ENCODE measurements around the gene UNC5CL. TPM values are rescaled to one million over a fixed set of nuclear protein-coding genes. Genes with fewer than 3 reads are reported as not detected.

UNC5CL gene
- total and polyA plus RNA-seq, 2 of the 4 experiments (the other 2 are of a cell fraction) = not detected

- H3K56ac ChIP-seq (ENCODE audit: extremely low read depth, insufficient read depth, low read length) = no peak overlapping the region
- no peak overlapping the region for H2AK5ac ChIP-seq (ENCODE audit: low read depth, low read length)
- ChIA-PET CTCF (no interaction called here), POLR2A (ENCODE audit: unreplicated experiment) (no interaction called here)
- H3K23ac ChIP-seq (ENCODE audit: low read depth, low read length) = no peak overlapping the region
- no peak overlapping the region for H3K4me3 ChIP-seq (ENCODE audit: insufficient read depth, low read depth, low read length)
- dilution Hi-C loops (cut with HindIII; ENCODE audit: low sequenced_read_pairs, unreplicated experiment) (no loop called here), in situ Hi-C loops (cut with MboI; ENCODE audit: low sequenced_read_pairs) (no loop called here), intact Hi-C loops (cut with micrococcal nuclease) (no loop called here)
- no peaks in the 10 kb centered on the region for H3K9me1 ChIP-seq (ENCODE audit: insufficient read depth, low read length)
- WGBS, 2 experiments (ENCODE audit: extremely low coverage in 2 of 2, insufficient read length in 1 of 2) = no CpG with 5 or more reads among the region's 2 CpGs
- DNase-seq (peak; percentile 14), ATAC-seq (ENCODE audit: low read depth) (no peak)
- no peak overlapping the region for H2BK120ac ChIP-seq (ENCODE audit: low read depth, low read length)
- H3K27me3 ChIP-seq (ENCODE audit: control insufficient read depth, insufficient read depth, low read length) = peaks cover 8% of the 10 kb centered on the region
- no peak overlapping the region for H2AFZ ChIP-seq (replicated peaks; ENCODE audit: low read length, poor library complexity)
- no peaks in the 10 kb centered on the region for H3K4me1 ChIP-seq (ENCODE audit: control insufficient read depth, insufficient read depth, low read length)
- no peak overlapping the region for H2AK9ac ChIP-seq (replicated peaks; ENCODE audit: low read depth, low read length, poor library complexity)
- no peak overlapping the region for H4K91ac ChIP-seq (ENCODE audit: insufficient read depth, low read depth, low read length)
- no peak overlapping the region for H4K5ac ChIP-seq (ENCODE audit: low read depth, low read length)
- no peak overlapping the region for H2BK20ac ChIP-seq (ENCODE audit: low read depth, low read length)
- H3K27ac ChIP-seq (ENCODE audit: insufficient read depth, low read length) = no peak overlapping the region
- no peaks in the 10 kb centered on the region for H3K79me1 ChIP-seq (ENCODE audit: low read depth in 1 of 2, low read length in 2 of 2)
- no peak overlapping the region for H4K8ac ChIP-seq (ENCODE audit: low read depth in 2 of 2, low read length in 2 of 2)
- H3K36me3 ChIP-seq (ENCODE audit: control insufficient read depth, insufficient read depth, low read length) = no peaks in the 10 kb centered on the region
- no TSS peak for BruUV-seq (replicated peaks)
- H3K9me3 ChIP-seq (ENCODE audit: control insufficient read depth, insufficient read depth, low read length) = no peaks in the 10 kb centered on the region
- no peak overlapping the region for H3K14ac ChIP-seq (replicated peaks; ENCODE audit: low read depth, low read length)
- no peak for TF ChIP-seq CEBPB (IDR thresholded peaks at IDR 0.05; ENCODE audit: low read depth, low read length)
- TF ChIP-seq RCOR1 (IDR thresholded peaks at IDR 0.05; ENCODE audit: insufficient replicate concordance, low read length) = no peak
- TF ChIP-seq, protein P1, sequence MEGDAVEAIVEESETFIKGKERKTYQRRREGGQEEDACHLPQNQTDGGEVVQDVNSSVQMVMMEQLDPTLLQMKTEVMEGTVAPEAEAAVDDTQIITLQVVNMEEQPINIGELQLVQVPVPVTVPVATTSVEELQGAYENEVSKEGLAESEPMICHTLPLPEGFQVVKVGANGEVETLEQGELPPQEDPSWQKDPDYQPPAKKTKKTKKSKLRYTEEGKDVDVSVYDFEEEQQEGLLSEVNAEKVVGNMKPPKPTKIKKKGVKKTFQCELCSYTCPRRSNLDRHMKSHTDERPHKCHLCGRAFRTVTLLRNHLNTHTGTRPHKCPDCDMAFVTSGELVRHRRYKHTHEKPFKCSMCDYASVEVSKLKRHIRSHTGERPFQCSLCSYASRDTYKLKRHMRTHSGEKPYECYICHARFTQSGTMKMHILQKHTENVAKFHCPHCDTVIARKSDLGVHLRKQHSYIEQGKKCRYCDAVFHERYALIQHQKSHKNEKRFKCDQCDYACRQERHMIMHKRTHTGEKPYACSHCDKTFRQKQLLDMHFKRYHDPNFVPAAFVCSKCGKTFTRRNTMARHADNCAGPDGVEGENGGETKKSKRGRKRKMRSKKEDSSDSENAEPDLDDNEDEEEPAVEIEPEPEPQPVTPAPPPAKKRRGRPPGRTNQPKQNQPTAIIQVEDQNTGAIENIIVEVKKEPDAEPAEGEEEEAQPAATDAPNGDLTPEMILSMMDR (conservative IDR thresholded peaks at IDR 0.05; ENCODE audit: low read depth, low read length) = no peak
- no peak for TF ChIP-seq SMC3 (IDR thresholded peaks at IDR 0.05; ENCODE audit: low read depth, low read length)
- no peak for TF ChIP-seq CHD1 (IDR thresholded peaks at IDR 0.05; ENCODE audit: low read depth, low read length)
- TF ChIP-seq, protein P2, sequence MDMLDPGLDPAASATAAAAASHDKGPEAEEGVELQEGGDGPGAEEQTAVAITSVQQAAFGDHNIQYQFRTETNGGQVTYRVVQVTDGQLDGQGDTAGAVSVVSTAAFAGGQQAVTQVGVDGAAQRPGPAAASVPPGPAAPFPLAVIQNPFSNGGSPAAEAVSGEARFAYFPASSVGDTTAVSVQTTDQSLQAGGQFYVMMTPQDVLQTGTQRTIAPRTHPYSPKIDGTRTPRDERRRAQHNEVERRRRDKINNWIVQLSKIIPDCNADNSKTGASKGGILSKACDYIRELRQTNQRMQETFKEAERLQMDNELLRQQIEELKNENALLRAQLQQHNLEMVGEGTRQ (IDR thresholded peaks at IDR 0.05; ENCODE audit: low read depth, low read length) = no peak
- TF ChIP-seq POLR2A (IDR thresholded peaks at IDR 0.05; ENCODE audit: low read depth, low read length) = no peak
- no peak for TF ChIP-seq MAFK (IDR thresholded peaks at IDR 0.05; ENCODE audit: low read depth, low read length)
- no peak for TF ChIP-seq NFE2L2 (IDR thresholded peaks at IDR 0.05; ENCODE audit: low read depth, low read length)
- no peak for TF ChIP-seq FOS (IDR thresholded peaks at IDR 0.05; ENCODE audit: low read depth, low read length)
- H2BK15ac ChIP-seq (ENCODE audit: low read depth, low read length) = no peak overlapping the region
- H3K18ac ChIP-seq (ENCODE audit: low read depth, low read length) = no peak overlapping the region
- no peak overlapping the region for H2BK5ac ChIP-seq (ENCODE audit: low read depth, low read length, poor library complexity, severe bottlenecking)
- no peak overlapping the region for H3K4me2 ChIP-seq (ENCODE audit: low read depth, low read length)
- no peaks in the 10 kb centered on the region for H4K20me1 ChIP-seq (ENCODE audit: insufficient read depth, low read length)
- H3K4ac ChIP-seq (ENCODE audit: low read depth, low read length) = no peak overlapping the region
- H3K9ac ChIP-seq (ENCODE audit: low read depth, low read length) = no peak overlapping the region
Observed at GRCh38 chr6:40977695-40978094, 61.3 kb downstream of the UNC5CL start.

All from IMR-90 (cell line).